H1 (cell line): ENCODE measurements around the gene MIPEP. TPM values are rescaled to one million over a fixed set of nuclear protein-coding genes. Genes with fewer than 3 reads are reported as not detected.

Source experiments
- CTCF ChIA-PET: fragments of 300-600 bp; sonication (Branson Sonifier 250); formaldehyde crosslinking; loops from one replicate; lab custom pipeline; 2021; ENCODE audit not compliant: partially characterized antibody; lab: Charles Lee
- POLR2A ChIA-PET: fragments of 300-600 bp; sonication (Branson Sonifier 250); formaldehyde crosslinking; loops from one replicate; lab custom pipeline; 2021; ENCODE audit warnings: inconsistent platforms; ENCODE audit not compliant: partially characterized antibody; lab: Charles Lee
- DNase-seq, 2 experiments: peaks; one replicate each; pipeline versions ENCODE4 v3.0.0 to v3.0.0-alpha.2; 2010 to 2022; ENCODE audit warnings: low spot score in 2 of 2, low read depth in 1 of 2, mixed read lengths in 1 of 2
- FAIRE-seq: peaks from 2 replicates; lab custom pipeline; 2011; peaks lifted over from hg19 to GRCh38; lab: Jason Lieb, UNC
- H2AFZ ChIP-seq: 2 replicates; pipeline ENCODE4 v1.8.1; 2012; ENCODE audit warnings: low read length, inconsistent platforms
- H2AK5ac ChIP-seq: 2 replicates; pipeline ENCODE4 v1.6.1; 2013; ENCODE audit warnings: low read depth, low read length
- H2BK120ac ChIP-seq: replicated peaks from 2 replicates; pipeline ENCODE3; 2013; ENCODE audit warnings: low read depth, low read length, inconsistent platforms
- H2BK12ac ChIP-seq: 2 replicates; pipeline ENCODE4 v1.6.1; 2013; ENCODE audit warnings: low read depth, low read length
- H2BK15ac ChIP-seq: 2 replicates; pipeline ENCODE4 v1.6.1; 2013; ENCODE audit warnings: low read length
- H2BK20ac ChIP-seq: 2 replicates; pipeline ENCODE4 v1.6.1; 2013; ENCODE audit warnings: low read length
- H2BK5ac ChIP-seq: 2 replicates; pipeline ENCODE4 v1.6.1; 2013; ENCODE audit warnings: low read depth, low read length
- H3K14ac ChIP-seq: 2 replicates; pipeline ENCODE4 v1.6.1; 2013; ENCODE audit warnings: inconsistent platforms; ENCODE audit not compliant: insufficient read length
- H3K18ac ChIP-seq: 2 replicates; pipeline ENCODE4 v1.6.1; 2013; ENCODE audit warnings: low read length; ENCODE audit errors: extremely low read depth
- H3K23ac ChIP-seq: 2 replicates; pipeline ENCODE4 v1.6.1; 2013; ENCODE audit warnings: inconsistent platforms; ENCODE audit not compliant: insufficient read length
- H3K23me2 ChIP-seq: 2 replicates; pipeline ENCODE4 v1.6.1; 2013; ENCODE audit warnings: low read depth, low read length
- H3K27ac ChIP-seq: 2 replicates; pipeline ENCODE4 v1.6.1; 2011; ENCODE audit warnings: low read depth, low read length, inconsistent platforms
- H3K27me3 ChIP-seq, 4 experiments: replicated peaks in 1 of 4; 1 replicate in 1 of 4; 2 replicates in 3 of 4; pipeline versions ENCODE4 v1.6.1 to v1.8.1; 2011 to 2013; ENCODE audit warnings: low read length in 3 of 4, mild to moderate bottlenecking in 3 of 4, inconsistent platforms in 2 of 4, mixed read lengths in 2 of 4, moderate library complexity in 1 of 4; ENCODE audit not compliant: control insufficient read depth in 3 of 4, insufficient read depth in 3 of 4; ENCODE audit errors: extremely low read depth in 1 of 4
- H3K36me3 ChIP-seq, 4 experiments: 2 replicates each; pipeline versions ENCODE4 v1.6.1 to v1.8.1; 2011 to 2013; ENCODE audit warnings: mild to moderate bottlenecking in 4 of 4, low read length in 3 of 4, moderate library complexity in 2 of 4, control low read depth in 1 of 4, inconsistent platforms in 1 of 4; ENCODE audit not compliant: insufficient read depth in 4 of 4, control insufficient read depth in 2 of 4
- H3K4ac ChIP-seq: replicated peaks from 2 replicates; pipeline ENCODE3; 2013; ENCODE audit warnings: low read length, low read depth, mixed read lengths, inconsistent platforms; ENCODE audit not compliant: insufficient read length
- H3K4me1 ChIP-seq, 4 experiments: replicated peaks in 1 of 4; 1 replicate in 1 of 4; 2 replicates in 3 of 4; pipeline versions ENCODE4 v1.6.1 to v1.8.1; 2011 to 2013; ENCODE audit warnings: low read length in 3 of 4, inconsistent platforms in 2 of 4, mixed read lengths in 1 of 4; ENCODE audit not compliant: insufficient read depth in 4 of 4, control insufficient read depth in 3 of 4
- H3K4me2 ChIP-seq, 2 experiments: 2 replicates each; pipeline versions ENCODE4 v1.6.1 to v1.8.1; 2011 to 2013; ENCODE audit warnings: low read depth in 2 of 2, low read length in 2 of 2, control low read depth in 1 of 2, inconsistent platforms in 1 of 2, mild to moderate bottlenecking in 1 of 2; ENCODE audit not compliant: insufficient read depth in 1 of 2
- H3K4me3 ChIP-seq, 4 experiments: fragments of 200-600, 300-600 bp in 1 of 4; sonication (generic), shearing (Covaris generic), sonication (Bioruptor Twin) in 1 of 4; 2 replicates each; pipeline versions ENCODE4 v1.5.1 to v1.8.1; 2011 to 2016; ENCODE audit warnings: low read length in 4 of 4, low read depth in 3 of 4, control low read depth in 2 of 4, inconsistent platforms in 2 of 4, mild to moderate bottlenecking in 2 of 4, mixed read lengths in 1 of 4, moderate library complexity in 1 of 4; ENCODE audit not compliant: insufficient read depth in 2 of 4; ENCODE audit errors: extremely low read depth in 1 of 4
- H3K56ac ChIP-seq: replicated peaks from 2 replicates; pipeline ENCODE3; 2013; ENCODE audit warnings: low read depth, mild to moderate bottlenecking, mixed read lengths, low read length, inconsistent platforms; ENCODE audit not compliant: insufficient read length
- H3K79me1 ChIP-seq: 2 replicates; pipeline ENCODE4 v1.6.1; 2013; ENCODE audit warnings: low read depth, low read length, control low read depth
- H3K79me2 ChIP-seq, 2 experiments: 2 replicates each; pipeline versions ENCODE4 v1.6.1 to v1.8.1; 2012 to 2013; ENCODE audit warnings: low read length in 2 of 2, mild to moderate bottlenecking in 2 of 2, inconsistent platforms in 1 of 2; ENCODE audit not compliant: insufficient read depth in 2 of 2, control insufficient read depth in 1 of 2
- H3K9ac ChIP-seq, 4 experiments: replicated peaks in 1 of 4; 1 replicate in 1 of 4; 2 replicates in 3 of 4; pipeline versions ENCODE4 v1.6.1 to v1.8.1; 2011 to 2013; ENCODE audit warnings: low read depth in 3 of 4, low read length in 3 of 4, control low read depth in 2 of 4, mild to moderate bottlenecking in 2 of 4, moderate library complexity in 2 of 4, inconsistent platforms in 1 of 4; ENCODE audit errors: extremely low read depth in 1 of 4
- H3K9me3 ChIP-seq, 2 experiments: 2 replicates each; pipeline versions ENCODE4 v1.6.1 to v1.8.1; 2012 to 2013; ENCODE audit warnings: mild to moderate bottlenecking in 2 of 2, moderate library complexity in 2 of 2, control low read depth in 1 of 2, inconsistent platforms in 1 of 2, low read depth in 1 of 2, low read length in 1 of 2, mixed read lengths in 1 of 2; ENCODE audit not compliant: insufficient read depth in 2 of 2
- H4K20me1 ChIP-seq, 2 experiments: replicated peaks in 1 of 2; 2 replicates each; pipeline versions ENCODE3 to v1.8.1; 2011 to 2013; ENCODE audit warnings: inconsistent platforms in 2 of 2, low read length in 2 of 2, mild to moderate bottlenecking in 1 of 2; ENCODE audit not compliant: insufficient read depth in 2 of 2, control insufficient read depth in 1 of 2
- H4K5ac ChIP-seq: 2 replicates; pipeline ENCODE4 v1.6.1; 2013; ENCODE audit warnings: low read length, low read depth, mixed read lengths, inconsistent platforms; ENCODE audit not compliant: insufficient read length
- H4K8ac ChIP-seq: 2 replicates; pipeline ENCODE4 v1.8.0; 2013; ENCODE audit warnings: mild to moderate bottlenecking, moderate library complexity, low read length, inconsistent platforms; ENCODE audit not compliant: insufficient read depth; ENCODE audit errors: extremely low read depth
- H4K91ac ChIP-seq: replicated peaks from 2 replicates; pipeline ENCODE3; 2013; ENCODE audit warnings: low read length, mixed read lengths, inconsistent platforms; ENCODE audit not compliant: insufficient read length
- CBX5 ChIP-seq: fragments of 300-800, 300-1000 bp; sonication (generic); IDR thresholded peaks from 2 replicates; pipeline ENCODE4 v1.7.1; 2016; ENCODE audit warnings: antibody characterized with exemption, low read length, low read depth
- CBX8 ChIP-seq: fragments of 300-800, 300-1000 bp; sonication (generic); IDR thresholded peaks from 2 replicates; pipeline ENCODE4 v1.7.1; 2016; ENCODE audit warnings: low read depth, low read length, borderline replicate concordance
- GTF2F1 ChIP-seq: IDR thresholded peaks from 2 replicates; pipeline ENCODE4 v1.6.1; 2012; ENCODE audit warnings: low read depth, low read length, improper control_type of control experiment, borderline replicate concordance
- KDM1A ChIP-seq: fragments of 200-600, 300-600 bp; sonication (generic); IDR thresholded peaks from 2 replicates; pipeline ENCODE4 v1.7.1; 2016; ENCODE audit warnings: mild to moderate bottlenecking, low read length, borderline replicate concordance
- PHF8 ChIP-seq: fragments of 200-600 bp; sonication (generic); conservative IDR thresholded peaks from 2 replicates; pipeline ENCODE4 v1.7.1; 2012; ENCODE audit warnings: low read depth, mild to moderate bottlenecking, inconsistent platforms, low read length, moderate library complexity
- SRF ChIP-seq: IDR thresholded peaks from 2 replicates; pipeline ENCODE4 v1.6.1; 2011; ENCODE audit warnings: mild to moderate bottlenecking, low read depth, low read length, moderate library complexity
- TCF12 ChIP-seq: IDR thresholded peaks from 2 replicates; pipeline ENCODE4 v1.6.1; 2011; ENCODE audit warnings: low read depth, mild to moderate bottlenecking, low read length
- WGBS, 2 experiments: shearing (Covaris generic) in 1 of 2; methylation state at CpG; one replicate each; pipeline versions ENCODE4 v1.1.6 to v1.1.7; 2013 to 2015; ENCODE audit warnings: low lambda C conversion rate in 2 of 2, mixed read lengths in 2 of 2, inconsistent platforms in 1 of 2, low coverage in 1 of 2, missing lambda C conversion rate in 1 of 2; ENCODE audit not compliant: insufficient replicate concordance in 2 of 2, insufficient coverage in 1 of 2, insufficient read length in 1 of 2; ENCODE audit errors: extremely low coverage in 1 of 2, missing lambda C conversion rate in 1 of 2; 5-methylcytosine and 5-hydroxymethylcytosine counted together
- polyA plus RNA-seq, 7 experiments: library from polyadenylated mRNA; depleted of rRNA in 3 of 7; stranded (reverse) in 5 of 7; unstranded in 2 of 7; fragments of >200 nt in 5 of 7; fragments of 200-250 nt in 2 of 7; gene quantifications; 1 replicate in 5 of 7; 2 replicates in 1 of 7; 4 replicates in 1 of 7; pipeline versions ENCODE4 v1.2.1 to v1.2.3, GENCODE V29; 2011 to 2013; ENCODE audit warnings: missing spikeins in 2 of 7, mixed read lengths in 2 of 7
- total RNA-seq: library from RNA; stranded (reverse); fragmentation: NEBNext Ultra II Directional; extraction: Animal tissue kit (Norgen Biotek cat#: 25700); gene quantifications from 2 replicates; pipeline ENCODE4 v1.2.1, GENCODE V29; 2021
- TF ChIP-seq, protein P1 (sequence below): IDR thresholded peaks from 2 replicates; pipeline ENCODE4 v1.6.1; 2012; ENCODE audit warnings: low read length, inconsistent platforms

MIPEP gene
- total and polyA plus RNA-seq, 2 of the 8 experiments (the other 6 are each of a cell fraction or from before 2014, with no cell fraction given), result 24.0 to 24.2 TPM

GRCh38 chr13:23824371-23824770 is 64.8 kb downstream of the MIPEP start:
- FAIRE-seq (no peak), DNase-seq (no peak)
- Histone ChIP-seq H2BK20ac (no peak overlapping the region), H3K23ac (no peak overlapping the region), H3K4me2 (no peak overlapping the region), H3K14ac (no peak overlapping the region), H3K9me3 (no peaks in the 10 kb centered on the region), H3K79me2 (no peaks in the 10 kb centered on the region), H3K4me3 (no peak overlapping the region), H3K4me1 (no peaks in the 10 kb centered on the region), H3K56ac (no peak overlapping the region), H2BK15ac (no peak overlapping the region), H2AFZ (no peak overlapping the region), H4K20me1 (no peaks in the 10 kb centered on the region), H2BK5ac (no peak overlapping the region), H3K9ac (no peak overlapping the region), H3K4ac (no peak overlapping the region), H2BK12ac (no peak overlapping the region), H3K23me2 (no peaks in the 10 kb centered on the region), H4K5ac (no peak overlapping the region), H2BK120ac (no peak overlapping the region), H2AK5ac (no peak overlapping the region), H3K36me3 (peaks cover 0 to 3% (median 0%) of the 10 kb centered on the region in 4 experiments; a peak in 1 of 8 replicates), H4K91ac (no peak overlapping the region), H3K27ac (no peak overlapping the region), H4K8ac (no peak overlapping the region), H3K27me3 (no peaks in the 10 kb centered on the region), H3K79me1 (no peaks in the 10 kb centered on the region), H3K18ac (no peak overlapping the region)
- TF ChIP-seq KDM1A, result no peak
- TF ChIP-seq SRF, result no peak
- TF ChIP-seq TCF12, result no peak
- no peak for TF ChIP-seq GTF2F1
- no peak for TF ChIP-seq CBX5
- TF ChIP-seq CBX8, result no peak
- TF ChIP-seq, protein P1, sequence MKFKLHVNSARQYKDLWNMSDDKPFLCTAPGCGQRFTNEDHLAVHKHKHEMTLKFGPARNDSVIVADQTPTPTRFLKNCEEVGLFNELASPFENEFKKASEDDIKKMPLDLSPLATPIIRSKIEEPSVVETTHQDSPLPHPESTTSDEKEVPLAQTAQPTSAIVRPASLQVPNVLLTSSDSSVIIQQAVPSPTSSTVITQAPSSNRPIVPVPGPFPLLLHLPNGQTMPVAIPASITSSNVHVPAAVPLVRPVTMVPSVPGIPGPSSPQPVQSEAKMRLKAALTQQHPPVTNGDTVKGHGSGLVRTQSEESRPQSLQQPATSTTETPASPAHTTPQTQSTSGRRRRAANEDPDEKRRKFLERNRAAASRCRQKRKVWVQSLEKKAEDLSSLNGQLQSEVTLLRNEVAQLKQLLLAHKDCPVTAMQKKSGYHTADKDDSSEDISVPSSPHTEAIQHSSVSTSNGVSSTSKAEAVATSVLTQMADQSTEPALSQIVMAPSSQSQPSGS, result no peak
- TF ChIP-seq PHF8, result no peak
- POLR2A ChIA-PET, result no interaction called here
- CTCF ChIA-PET, result interaction anchor here (0.9 to 1.6 kb wide), 5 partner anchors 8 to 107 kb away, joined by 3 to 7 read pairs (median 4); no protein-coding TSS in a partner anchor
- WGBS, 2 experiments, result 58% methylated on average over 3 of the region's 3 CpGs; no CpG with 5 or more reads in 1 of the 2 experiments
